HG03342 (cell line): ENCODE results near the gene NF1.

ENCODE experiments used
- ATAC-seq: cut with Tn5 transposase; IDR thresholded peaks from one replicate; pipeline ENCODE4 v1.9.1; 2021; ENCODE audit warnings: mild to moderate bottlenecking, moderate library complexity; ENCODE audit not compliant: unreplicated experiment

Gene NF1

GRCh38 chr17:31397256-31397939 is 302.6 kb downstream of the NF1 start:
- ATAC-seq, result no peak

GRCh38 chr17:31398381-31399311 is 303.9 kb downstream of the NF1 start:
- ATAC-seq, result no peak

- no peak for ATAC-seq
These were observed 305.7 kb downstream of the NF1 start for GRCh38 chr17:31400481-31400950.

GRCh38 chr17:31401456-31402254 is 306.9 kb downstream of the NF1 start:
- no peak for ATAC-seq

GRCh38 chr17:31404028-31404949 is 309.5 kb downstream of the NF1 start:
- ATAC-seq, result no peak

GRCh38 chr17:31405890-31406371 is 311.2 kb downstream of the NF1 start:
- ATAC-seq, result no peak

- ATAC-seq, result no peak
These were observed 313.8 kb downstream of the NF1 start for GRCh38 chr17:31408586-31408985.

GRCh38 chr17:31411707-31412285 is 317.0 kb downstream of the NF1 start:
- ATAC-seq, result no peak

GRCh38 chr17:31412511-31412910 is 317.7 kb downstream of the NF1 start:
- no peak for ATAC-seq

GRCh38 chr17:31413081-31413799 is 318.5 kb downstream of the NF1 start:
- ATAC-seq, result no peak

- ATAC-seq, result no peak
These were observed 319.2 kb downstream of the NF1 start for GRCh38 chr17:31413874-31414549.

- ATAC-seq, result no peak
These were observed 319.8 kb downstream of the NF1 start for GRCh38 chr17:31414550-31414918.

GRCh38 chr17:31415004-31415454 is 320.3 kb downstream of the NF1 start:
- ATAC-seq, result no peak

GRCh38 chr17:31415640-31416502 is 321.1 kb downstream of the NF1 start:
- no peak for ATAC-seq

GRCh38 chr17:31416503-31416923 is 321.7 kb downstream of the NF1 start:
- no peak for ATAC-seq

- no peak for ATAC-seq
These were observed 322.4 kb downstream of the NF1 start for GRCh38 chr17:31417051-31417792.
